Upper lobe of right lung (tissue), 1 donor: ENCODE results near the gene TMEM163. TPM values are rescaled to one million over a fixed set of nuclear protein-coding genes. Genes with fewer than 3 reads are reported as not detected.
"Not testable (repeated sequence)": the region's sequence is repeated elsewhere in the genome, so short reads cannot be mapped to it uniquely, and the experiment has no call there.

Experiments used
- ATAC-seq: fragments of 200-7000 bp; cut with Tn5 transposase; one replicate; pipeline ENCODE4 v1.9.1; 2020; ENCODE audit warnings: mild to moderate bottlenecking, moderate library complexity
- DNase-seq: peaks from one replicate; pipeline ENCODE4 v3.0.0-alpha.2; 2020
- H3K27ac ChIP-seq: fragments of 200-600 bp; one replicate; pipeline ENCODE4 v1.8.0; 2022
- H3K27me3 ChIP-seq: fragments of 200-600 bp; one replicate; pipeline ENCODE4 v1.8.0; 2022; ENCODE audit warnings: mild to moderate bottlenecking
- H3K36me3 ChIP-seq: fragments of 200-600 bp; one replicate; pipeline ENCODE4 v1.8.0; 2022
- H3K4me1 ChIP-seq: fragments of 200-600 bp; one replicate; pipeline ENCODE4 v1.8.0; 2022
- H3K4me3 ChIP-seq: fragments of 200-600 bp; one replicate; pipeline ENCODE4 v1.8.0; 2022; ENCODE audit warnings: mild to moderate bottlenecking
- H3K9me3 ChIP-seq: fragments of 200-600 bp; one replicate; pipeline ENCODE4 v1.8.0; 2022
- intact Hi-C: fragments of 100-400 bp; cut with DNase I; formaldehyde crosslinking; loops from one replicate; pipeline ENCODE4 v1.11.0; 2022
- total RNA-seq: library from RNA; stranded (reverse); fragmentation: NEBNext Ultra II Directional; extraction: Animal tissue kit (Norgen Biotek cat#: 25700); gene quantifications from one replicate; pipeline ENCODE4 v1.2.1, GENCODE V29; 2021
- TF ChIP-seq, protein P1 (sequence below): fragments of 200-600 bp; IDR thresholded peaks from one replicate; pipeline ENCODE4 v1.8.0; 2022; ENCODE audit warnings: antibody characterized with exemption
- donor health status: DM: no; HTN: yes; CAD: no; lungs with severe emphysema.

The TMEM163 gene
- total RNA-seq, 1 donor from 2014 or later, result 34.6 TPM

DNA sequence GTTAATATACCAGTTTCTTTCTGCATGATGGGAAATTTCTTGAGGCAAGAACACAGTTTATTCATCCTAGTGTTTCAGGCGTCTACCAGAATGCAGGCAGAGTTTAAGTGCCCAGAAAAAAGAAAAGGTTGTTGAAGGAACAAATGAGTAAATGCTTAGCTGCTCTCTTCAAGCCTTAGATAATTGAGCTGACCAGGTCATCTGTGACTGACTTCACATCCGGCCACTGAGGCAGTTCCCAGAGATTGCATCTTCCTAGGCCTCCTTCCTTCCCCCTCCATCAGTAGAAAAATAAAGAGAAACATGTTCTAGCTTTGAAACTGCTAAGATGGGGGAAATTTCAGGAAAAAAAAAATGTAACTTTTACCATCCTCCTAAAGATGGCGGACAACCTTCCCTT is 9.4 kb upstream of the TMEM163 start:
- ATAC-seq (no peak), DNase-seq (no peak)
- intact Hi-C loops, result no loop called here
- H3K36me3 ChIP-seq, result no peaks in the 10 kb centered on the region
- no peaks in the 10 kb centered on the region for H3K9me3 ChIP-seq
- H3K27me3 ChIP-seq, result no peaks in the 10 kb centered on the region
- H3K27ac ChIP-seq, result no peak overlapping the region
- H3K4me1 ChIP-seq, result no peaks in the 10 kb centered on the region
- TF ChIP-seq, protein P1, sequence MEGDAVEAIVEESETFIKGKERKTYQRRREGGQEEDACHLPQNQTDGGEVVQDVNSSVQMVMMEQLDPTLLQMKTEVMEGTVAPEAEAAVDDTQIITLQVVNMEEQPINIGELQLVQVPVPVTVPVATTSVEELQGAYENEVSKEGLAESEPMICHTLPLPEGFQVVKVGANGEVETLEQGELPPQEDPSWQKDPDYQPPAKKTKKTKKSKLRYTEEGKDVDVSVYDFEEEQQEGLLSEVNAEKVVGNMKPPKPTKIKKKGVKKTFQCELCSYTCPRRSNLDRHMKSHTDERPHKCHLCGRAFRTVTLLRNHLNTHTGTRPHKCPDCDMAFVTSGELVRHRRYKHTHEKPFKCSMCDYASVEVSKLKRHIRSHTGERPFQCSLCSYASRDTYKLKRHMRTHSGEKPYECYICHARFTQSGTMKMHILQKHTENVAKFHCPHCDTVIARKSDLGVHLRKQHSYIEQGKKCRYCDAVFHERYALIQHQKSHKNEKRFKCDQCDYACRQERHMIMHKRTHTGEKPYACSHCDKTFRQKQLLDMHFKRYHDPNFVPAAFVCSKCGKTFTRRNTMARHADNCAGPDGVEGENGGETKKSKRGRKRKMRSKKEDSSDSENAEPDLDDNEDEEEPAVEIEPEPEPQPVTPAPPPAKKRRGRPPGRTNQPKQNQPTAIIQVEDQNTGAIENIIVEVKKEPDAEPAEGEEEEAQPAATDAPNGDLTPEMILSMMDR, result no peak
- H3K4me3 ChIP-seq, result no peak overlapping the region

DNA sequence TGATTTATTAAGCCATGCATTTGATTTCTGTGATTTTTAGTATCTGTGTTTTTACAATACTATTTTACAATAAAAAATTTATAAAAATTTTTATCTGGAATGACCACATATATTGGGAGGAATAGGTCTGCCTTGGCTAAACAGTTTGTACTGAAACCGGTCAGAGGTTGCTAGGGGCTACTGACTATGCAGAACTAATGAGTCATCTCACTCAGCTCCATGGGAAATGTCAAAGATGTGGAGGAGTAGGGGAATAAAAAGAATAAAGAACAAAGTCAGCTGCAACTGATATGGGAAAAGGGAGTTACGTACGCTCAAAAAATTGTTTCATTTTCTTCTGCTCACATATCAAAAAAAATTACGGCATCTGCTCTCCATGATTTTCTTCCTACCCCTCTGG is 8.6 kb upstream of the TMEM163 start:
- no peak overlapping the region for H3K27ac ChIP-seq
- no peaks in the 10 kb centered on the region for H3K36me3 ChIP-seq
- H3K4me3 ChIP-seq, result no peak overlapping the region
- no peaks in the 10 kb centered on the region for H3K4me1 ChIP-seq
- ATAC-seq, result no peak
- no peak for DNase-seq
- intact Hi-C loops, result no loop called here
- no peaks in the 10 kb centered on the region for H3K9me3 ChIP-seq
- TF ChIP-seq, protein P1, result no peak
- peaks cover 3% of the 10 kb centered on the region for H3K27me3 ChIP-seq

GRCh38 chr2:134726645-134727044 is 7.8 kb upstream of the TMEM163 start:
- intact Hi-C loops, result no loop called here
- H3K9me3 ChIP-seq, result no peaks in the 10 kb centered on the region
- peaks cover 4% of the 10 kb centered on the region for H3K27me3 ChIP-seq
- no peaks in the 10 kb centered on the region for H3K4me1 ChIP-seq
- TF ChIP-seq, protein P1, result no peak
- no peak overlapping the region for H3K4me3 ChIP-seq
- no peak for DNase-seq
- no peak overlapping the region for H3K27ac ChIP-seq
- no peak for ATAC-seq
- H3K36me3 ChIP-seq, result no peaks in the 10 kb centered on the region

- TF ChIP-seq, protein P1, result no peak
- Histone ChIP-seq H3K27me3 (peaks cover 4% of the 10 kb centered on the region), H3K4me1 (no peaks in the 10 kb centered on the region), H3K9me3 (no peaks in the 10 kb centered on the region), H3K27ac (no peak overlapping the region), H3K36me3 (no peaks in the 10 kb centered on the region), H3K4me3 (no peak overlapping the region)
- DNase-seq, result no peak
- no peak for ATAC-seq
- intact Hi-C loops, result no loop called here
Measured at GRCh38 chr2:134725876-134726275, 7.1 kb upstream of the TMEM163 start.

- TF ChIP-seq, protein P1, result no peak
Measured at GRCh38 chr2:134724341-134724740, 5.5 kb upstream of the TMEM163 start.

GRCh38 chr2:134723742-134724141 is 4.9 kb upstream of the TMEM163 start:
- H3K9me3 ChIP-seq, H3K27ac ChIP-seq, H3K4me1 ChIP-seq, intact Hi-C loops, H3K4me3 ChIP-seq, H3K36me3 ChIP-seq, ATAC-seq, DNase-seq: not testable (repeated sequence)
- H3K27me3 ChIP-seq, result peaks cover 11% of the 10 kb centered on the region

More at GRCh38 chr2:134724341-134724740, 5.5 kb upstream of the TMEM163 start:
- no peak for DNase-seq
- intact Hi-C loops, result no loop called here
- Histone ChIP-seq H3K27me3 (peaks cover 8% of the 10 kb centered on the region), H3K27ac (no peak overlapping the region), H3K4me1 (no peaks in the 10 kb centered on the region), H3K9me3 (no peaks in the 10 kb centered on the region), H3K36me3 (no peaks in the 10 kb centered on the region), H3K4me3 (no peak overlapping the region)
- no peak for ATAC-seq
